ENCODE measurements around the gene MSI2.

MSI2 gene

GRCh38 chr17:57662041-57662440 is 405.7 kb downstream of the MSI2 start:
- no peak for DNase-seq (ENCODE audit: low read depth)
- no peak for TF ChIP-seq CTCF (IDR thresholded peaks at IDR 0.05; ENCODE audit: insufficient read depth, low read depth, low read length, missing control alignments)
- no peak overlapping the region for H3K4me3 ChIP-seq (ENCODE audit: low read length)

DNA sequence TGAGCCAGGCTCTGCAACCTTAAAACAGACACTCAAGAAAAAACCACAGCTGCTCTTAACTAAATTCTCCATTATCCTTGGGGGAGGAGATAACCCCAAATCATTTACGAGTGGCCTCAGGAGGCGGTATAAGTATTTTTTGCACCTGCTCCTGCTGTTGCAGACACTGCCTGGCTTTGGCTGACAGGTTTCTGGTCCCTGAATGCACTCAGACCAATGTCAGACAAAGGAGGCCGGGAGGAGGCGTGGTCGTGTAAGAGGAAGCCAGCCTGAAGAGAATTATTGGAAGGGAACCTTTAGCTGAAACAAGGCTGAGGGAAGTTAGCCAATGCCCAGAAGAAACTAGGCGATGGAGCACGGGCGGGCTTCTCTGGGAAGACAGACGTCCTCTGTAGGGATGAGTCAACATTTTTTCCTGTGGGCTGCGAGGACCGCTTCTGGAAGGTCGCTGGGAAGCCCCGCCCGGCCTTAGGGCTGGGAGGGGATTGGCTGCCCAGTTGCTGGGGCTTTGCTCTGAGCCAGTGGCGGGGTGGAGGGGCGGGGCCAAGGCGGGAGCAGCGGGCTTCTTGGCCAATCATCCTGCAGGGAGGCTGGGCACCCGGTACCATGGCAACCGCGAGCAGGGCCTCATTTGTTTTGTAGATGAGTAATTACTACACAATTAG is 406.5 kb downstream of the MSI2 start:
- peak overlapping the region; percentile 2 for H3K4me3 ChIP-seq (ENCODE audit: low read length)
- DNase-seq (ENCODE audit: low read depth): peak; percentile 99
- peak; percentile 3 for TF ChIP-seq CTCF (IDR thresholded peaks at IDR 0.05; ENCODE audit: insufficient read depth, low read depth, low read length, missing control alignments)

DNA sequence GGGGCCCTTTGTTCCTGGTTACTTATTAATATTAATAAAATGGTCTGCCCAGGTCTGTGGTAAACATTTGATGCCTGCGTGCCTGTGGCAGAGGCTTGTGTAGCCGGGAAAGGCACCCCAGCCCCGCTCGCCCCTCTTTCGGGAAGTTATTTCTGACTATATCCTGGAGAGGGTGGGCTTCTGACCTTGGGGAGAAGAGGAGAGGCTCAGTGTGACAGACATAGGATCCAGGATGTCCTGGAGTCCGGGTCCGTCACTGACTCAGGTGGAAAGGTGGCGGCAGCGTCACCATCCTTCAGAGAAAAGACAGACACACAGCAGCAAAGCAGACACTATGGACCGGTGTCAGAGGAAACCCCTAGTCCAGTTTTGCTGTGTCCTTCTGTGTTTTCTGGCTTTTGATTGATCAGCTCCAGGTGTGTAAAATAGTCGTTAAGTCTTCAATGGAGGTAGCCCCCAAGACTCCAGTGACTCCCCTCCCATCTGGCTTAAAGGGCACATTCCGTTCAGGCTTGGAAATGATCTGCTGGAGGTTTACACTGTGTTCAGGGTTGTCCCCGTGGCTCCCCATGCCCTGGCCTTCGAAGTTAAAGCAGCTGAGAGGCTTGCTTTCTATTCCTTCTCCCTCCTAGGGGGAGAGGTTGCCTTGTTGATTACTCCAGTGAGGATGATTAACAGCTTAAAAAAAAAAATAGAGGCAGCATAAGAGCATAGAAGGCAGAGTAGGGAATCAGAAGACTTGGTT is 407.2 kb downstream of the MSI2 start:
- TF ChIP-seq CTCF (IDR thresholded peaks at IDR 0.05; ENCODE audit: insufficient read depth, low read depth, low read length, missing control alignments): no peak
- H3K4me3 ChIP-seq (ENCODE audit: low read length): no peak overlapping the region
- DNase-seq (ENCODE audit: low read depth): no peak

DNA sequence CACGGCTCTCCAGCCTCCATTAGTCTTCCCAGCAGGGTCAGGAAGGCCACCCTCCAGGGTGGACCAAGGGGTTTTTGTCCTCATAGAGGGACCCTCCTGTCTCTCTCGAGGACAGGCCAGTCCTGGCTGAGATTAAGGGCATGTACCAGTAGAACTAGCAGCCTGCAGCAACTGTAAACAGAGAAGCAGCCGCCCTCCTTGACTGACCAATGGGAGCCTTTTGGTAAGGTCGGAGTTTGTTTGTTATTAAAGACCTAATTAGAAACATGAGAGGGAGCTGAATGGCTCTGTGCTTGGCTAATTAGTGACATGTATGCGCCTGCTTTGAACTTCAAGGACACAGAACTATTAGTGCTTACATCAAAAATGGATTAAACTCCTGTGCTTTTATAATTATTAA is 408.8 kb downstream of the MSI2 start:
- DNase-seq (ENCODE audit: low read depth): no peak
- no peak overlapping the region for H3K4me3 ChIP-seq (ENCODE audit: low read length)
- no peak for TF ChIP-seq CTCF (IDR thresholded peaks at IDR 0.05; ENCODE audit: insufficient read depth, low read depth, low read length, missing control alignments)

GRCh38 chr17:57665696-57666095 is 409.4 kb downstream of the MSI2 start:
- no peak for DNase-seq (ENCODE audit: low read depth)
- TF ChIP-seq CTCF (IDR thresholded peaks at IDR 0.05; ENCODE audit: insufficient read depth, low read depth, low read length, missing control alignments): no peak
- no peak overlapping the region for H3K4me3 ChIP-seq (ENCODE audit: low read length)

DNA sequence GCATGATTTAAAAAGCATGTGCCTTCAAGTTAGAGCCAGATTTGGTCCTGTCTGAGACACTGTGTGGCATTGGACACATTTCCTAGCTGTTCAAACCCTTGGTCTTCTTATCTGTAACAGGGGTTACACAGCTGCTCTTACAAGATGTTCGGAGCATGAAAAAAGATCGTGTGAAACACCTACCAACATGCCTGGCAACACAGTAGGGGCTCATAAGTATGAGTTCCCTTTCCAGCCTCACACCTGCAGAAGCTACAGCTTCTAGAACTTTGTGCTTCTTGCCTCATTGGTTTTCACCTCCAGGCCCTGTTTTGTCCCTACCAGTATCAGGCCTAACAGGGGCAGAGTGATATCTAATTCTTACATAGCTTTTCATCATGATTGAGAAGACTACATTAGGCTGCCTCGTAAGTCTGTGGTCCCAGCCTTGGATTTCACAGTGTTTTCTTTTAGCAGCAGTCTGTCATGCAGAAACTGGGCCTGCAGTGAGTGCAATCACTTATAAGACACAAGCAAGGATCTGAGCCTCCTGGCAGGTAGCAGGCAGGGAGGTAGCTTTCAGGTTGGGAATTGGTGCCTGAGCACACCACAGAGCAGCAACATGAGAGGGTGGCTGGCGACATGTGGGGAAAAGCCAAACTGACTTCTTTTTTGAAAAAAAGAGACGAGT is 410.0 kb downstream of the MSI2 start:
- no peak for TF ChIP-seq CTCF (IDR thresholded peaks at IDR 0.05; ENCODE audit: insufficient read depth, low read depth, low read length, missing control alignments)
- no peak for DNase-seq (ENCODE audit: low read depth)
- no peak overlapping the region for H3K4me3 ChIP-seq (ENCODE audit: low read length)

Data from epithelial cell of esophagus (primary cell).